ENCODE results near the gene FOXO4. TPM values are rescaled to one million over a fixed set of nuclear protein-coding genes. Genes with fewer than 3 reads are reported as not detected.
A peak's percentile ranks its signal among the peaks of the same experiment; 100 is the strongest.

Gene FOXO4
- total RNA-seq, 1 donor: 4.3 TPM

- H3K4me3 ChIP-seq (ENCODE audit: low read depth, low read length): no peak overlapping the region
- TF ChIP-seq, protein P1, sequence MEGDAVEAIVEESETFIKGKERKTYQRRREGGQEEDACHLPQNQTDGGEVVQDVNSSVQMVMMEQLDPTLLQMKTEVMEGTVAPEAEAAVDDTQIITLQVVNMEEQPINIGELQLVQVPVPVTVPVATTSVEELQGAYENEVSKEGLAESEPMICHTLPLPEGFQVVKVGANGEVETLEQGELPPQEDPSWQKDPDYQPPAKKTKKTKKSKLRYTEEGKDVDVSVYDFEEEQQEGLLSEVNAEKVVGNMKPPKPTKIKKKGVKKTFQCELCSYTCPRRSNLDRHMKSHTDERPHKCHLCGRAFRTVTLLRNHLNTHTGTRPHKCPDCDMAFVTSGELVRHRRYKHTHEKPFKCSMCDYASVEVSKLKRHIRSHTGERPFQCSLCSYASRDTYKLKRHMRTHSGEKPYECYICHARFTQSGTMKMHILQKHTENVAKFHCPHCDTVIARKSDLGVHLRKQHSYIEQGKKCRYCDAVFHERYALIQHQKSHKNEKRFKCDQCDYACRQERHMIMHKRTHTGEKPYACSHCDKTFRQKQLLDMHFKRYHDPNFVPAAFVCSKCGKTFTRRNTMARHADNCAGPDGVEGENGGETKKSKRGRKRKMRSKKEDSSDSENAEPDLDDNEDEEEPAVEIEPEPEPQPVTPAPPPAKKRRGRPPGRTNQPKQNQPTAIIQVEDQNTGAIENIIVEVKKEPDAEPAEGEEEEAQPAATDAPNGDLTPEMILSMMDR (IDR thresholded peaks at IDR 0.05; ENCODE audit: insufficient read depth, low read depth, low read length): no peak
- DNase-seq (ENCODE audit: low read depth): no peak
These were observed 21.7 kb downstream of the FOXO4 start for GRCh38 chrX:71117358-71117757.

DNA sequence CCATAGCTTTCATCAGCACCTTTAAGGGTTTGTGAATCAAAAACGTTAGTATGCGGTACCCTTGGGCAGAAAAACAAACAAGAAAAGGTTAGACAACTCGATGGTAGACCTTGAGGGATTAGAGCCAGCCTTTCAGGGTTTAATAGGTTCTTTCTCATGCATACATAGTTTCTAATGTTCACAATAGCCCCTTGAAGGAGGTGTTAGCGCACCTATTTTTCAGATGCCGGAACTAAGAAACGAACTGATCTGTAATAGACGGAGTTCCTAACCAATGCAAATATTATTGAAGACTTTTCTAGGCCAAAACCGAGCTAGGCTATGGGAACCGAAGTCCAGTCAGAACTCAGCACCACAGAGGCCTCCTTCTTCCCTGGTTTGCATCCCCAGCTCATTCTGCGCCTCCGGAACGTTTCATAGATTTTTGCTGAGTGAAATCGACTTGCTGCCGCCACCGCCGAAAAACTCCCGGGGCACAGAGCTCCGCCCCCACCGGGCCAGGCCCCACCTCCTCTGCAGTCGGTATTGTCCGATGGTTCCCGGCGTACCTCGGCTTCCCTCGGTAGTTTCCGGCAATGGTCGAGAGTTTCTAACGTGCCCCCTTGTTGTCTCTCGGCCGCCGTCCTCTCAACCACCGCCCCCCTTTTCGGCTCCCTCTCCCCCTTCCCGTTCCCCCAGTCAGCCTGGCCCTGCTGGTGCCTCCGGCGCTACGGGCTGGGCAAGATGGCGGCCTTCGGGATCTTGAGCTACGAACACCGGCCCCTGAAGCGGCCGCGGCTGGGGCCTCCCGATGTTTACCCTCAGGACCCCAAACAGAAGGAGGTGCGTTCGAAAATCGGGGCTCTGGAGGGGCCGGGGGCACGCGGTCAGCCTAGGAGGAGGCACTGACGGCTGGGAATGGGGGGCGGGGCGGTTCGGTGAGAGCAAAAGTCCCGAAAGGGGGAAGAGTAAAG lies 22.7 kb downstream of the FOXO4 start, which contains the start of gene MED12:
Gene MED12, plus strand, starts transcription at position 565 of the 953 bp plus-strand sequence. Its CDS starts 159 bp downstream, at position 724.
- DNase-seq (ENCODE audit: low read depth): peak; percentile 83
- TF ChIP-seq, protein P1 (IDR thresholded peaks at IDR 0.05; ENCODE audit: insufficient read depth, low read depth, low read length): no peak
- H3K4me3 ChIP-seq (ENCODE audit: low read depth, low read length): peak within 1 kb of the TSS; percentile 72

DNA sequence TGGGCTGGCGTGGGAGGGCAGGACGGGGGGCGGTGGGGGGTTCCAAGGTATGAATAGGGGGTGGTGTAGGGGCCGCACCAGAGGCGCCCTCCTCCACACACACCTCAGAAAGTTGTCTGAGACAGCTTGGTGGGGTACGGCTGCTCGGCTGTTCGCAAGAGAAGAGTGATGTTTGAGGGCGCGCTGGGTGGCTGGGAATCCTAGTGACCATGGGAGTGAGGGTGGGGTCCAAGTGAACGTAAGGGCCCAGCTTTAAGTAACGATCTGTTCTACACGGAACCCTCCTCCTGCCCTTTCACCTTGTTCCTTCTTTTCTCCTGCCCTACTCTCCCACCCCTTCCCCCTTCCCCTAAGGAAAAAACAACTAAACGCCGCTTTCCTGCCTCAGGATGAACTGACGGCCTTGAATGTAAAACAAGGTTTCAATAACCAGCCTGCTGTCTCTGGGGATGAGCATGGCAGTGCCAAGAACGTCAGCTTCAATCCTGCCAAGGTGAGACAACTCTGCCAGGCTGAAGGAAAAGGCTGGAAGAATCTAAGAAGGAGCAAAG lies 23.4 kb downstream of the FOXO4 start:
- TF ChIP-seq, protein P1 (IDR thresholded peaks at IDR 0.05; ENCODE audit: insufficient read depth, low read depth, low read length): no peak
- DNase-seq (ENCODE audit: low read depth): no peak
- peak overlapping the region; percentile 72 for H3K4me3 ChIP-seq (ENCODE audit: low read depth, low read length)

GRCh38 chrX:71128166-71128833 lies 32.6 kb downstream of the FOXO4 start:
- H3K4me3 ChIP-seq (ENCODE audit: low read depth, low read length): no peak overlapping the region
- TF ChIP-seq, protein P1 (IDR thresholded peaks at IDR 0.05; ENCODE audit: insufficient read depth, low read depth, low read length): no peak
- peak; percentile 11 for DNase-seq (ENCODE audit: low read depth)

- H3K4me3 ChIP-seq (ENCODE audit: low read depth, low read length): no peak overlapping the region
- peak; percentile 59 for DNase-seq (ENCODE audit: low read depth)
- TF ChIP-seq, protein P1 (IDR thresholded peaks at IDR 0.05; ENCODE audit: insufficient read depth, low read depth, low read length): peak; percentile 78
These were observed 33.5 kb downstream of the FOXO4 start for GRCh38 chrX:71128915-71129765.

DNA sequence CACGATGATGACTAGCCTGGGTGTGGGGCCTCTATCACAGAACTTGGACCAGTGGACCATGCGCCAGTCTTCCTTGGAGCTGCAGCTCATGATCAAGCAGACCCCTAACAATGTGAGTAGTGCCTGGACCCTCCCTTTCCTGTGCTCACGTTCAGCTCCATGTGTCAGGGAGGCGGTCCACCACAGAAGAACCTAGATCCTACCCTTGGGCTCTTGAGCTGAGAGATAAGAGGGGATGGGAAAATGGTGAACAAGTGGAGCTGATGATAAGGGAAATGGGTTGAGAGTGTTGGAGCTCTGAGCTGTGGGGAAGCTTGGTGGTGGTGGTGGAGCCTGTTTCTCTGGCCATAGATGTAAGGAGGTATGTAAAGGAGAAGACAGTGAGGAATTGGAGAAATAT lies 35.9 kb downstream of the FOXO4 start:
- H3K4me3 ChIP-seq (ENCODE audit: low read depth, low read length): no peak overlapping the region
- DNase-seq (ENCODE audit: low read depth): no peak
- TF ChIP-seq, protein P1 (IDR thresholded peaks at IDR 0.05; ENCODE audit: insufficient read depth, low read depth, low read length): no peak
